C4-2B (cell line): ENCODE data around the gene UFD1.

Experiments
- ZFX ChIP-seq: fragments of 450-650 bp; IDR thresholded peaks from 2 replicates; pipeline ENCODE4 v1.6.1; 2017
- TF ChIP-seq, protein P1 (sequence below): fragments of 450-650 bp; conservative IDR thresholded peaks from 2 replicates; pipeline ENCODE4 v1.5.1; 2017; ENCODE audit warnings: mild to moderate bottlenecking

DNA sequence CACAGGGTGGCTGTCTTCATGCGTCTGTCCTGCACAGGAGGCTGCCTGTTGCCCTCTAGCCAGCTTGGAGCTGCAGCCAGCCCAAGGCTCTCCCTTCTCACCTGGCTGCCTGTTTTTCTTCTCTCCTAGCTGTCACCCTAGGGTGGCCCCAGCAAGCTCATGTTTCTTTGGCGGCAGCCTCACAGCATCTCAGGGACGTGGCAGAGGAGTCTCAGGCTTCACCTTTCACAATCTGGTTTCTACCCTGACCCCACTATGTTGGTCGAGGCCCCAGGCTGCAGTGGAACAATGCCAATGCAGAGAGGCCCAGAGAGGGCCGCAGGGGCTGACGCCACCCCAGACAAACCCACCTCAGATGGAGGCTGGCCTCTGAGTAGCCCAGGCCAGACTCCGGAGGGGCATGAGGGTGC, 47.7 kb upstream of the UFD1 start:
- TF ChIP-seq, protein P1, sequence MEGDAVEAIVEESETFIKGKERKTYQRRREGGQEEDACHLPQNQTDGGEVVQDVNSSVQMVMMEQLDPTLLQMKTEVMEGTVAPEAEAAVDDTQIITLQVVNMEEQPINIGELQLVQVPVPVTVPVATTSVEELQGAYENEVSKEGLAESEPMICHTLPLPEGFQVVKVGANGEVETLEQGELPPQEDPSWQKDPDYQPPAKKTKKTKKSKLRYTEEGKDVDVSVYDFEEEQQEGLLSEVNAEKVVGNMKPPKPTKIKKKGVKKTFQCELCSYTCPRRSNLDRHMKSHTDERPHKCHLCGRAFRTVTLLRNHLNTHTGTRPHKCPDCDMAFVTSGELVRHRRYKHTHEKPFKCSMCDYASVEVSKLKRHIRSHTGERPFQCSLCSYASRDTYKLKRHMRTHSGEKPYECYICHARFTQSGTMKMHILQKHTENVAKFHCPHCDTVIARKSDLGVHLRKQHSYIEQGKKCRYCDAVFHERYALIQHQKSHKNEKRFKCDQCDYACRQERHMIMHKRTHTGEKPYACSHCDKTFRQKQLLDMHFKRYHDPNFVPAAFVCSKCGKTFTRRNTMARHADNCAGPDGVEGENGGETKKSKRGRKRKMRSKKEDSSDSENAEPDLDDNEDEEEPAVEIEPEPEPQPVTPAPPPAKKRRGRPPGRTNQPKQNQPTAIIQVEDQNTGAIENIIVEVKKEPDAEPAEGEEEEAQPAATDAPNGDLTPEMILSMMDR, result no peak
- TF ChIP-seq ZFX, result no peak
